NCI-H446 (cell line): ENCODE data around the gene IL36RN.

ENCODE experiments used
- DNase-seq, 2 experiments: peaks; one replicate each; lab custom pipeline; 2025; lab: John Stamatoyannopoulos, UW

Gene IL36RN

DNA sequence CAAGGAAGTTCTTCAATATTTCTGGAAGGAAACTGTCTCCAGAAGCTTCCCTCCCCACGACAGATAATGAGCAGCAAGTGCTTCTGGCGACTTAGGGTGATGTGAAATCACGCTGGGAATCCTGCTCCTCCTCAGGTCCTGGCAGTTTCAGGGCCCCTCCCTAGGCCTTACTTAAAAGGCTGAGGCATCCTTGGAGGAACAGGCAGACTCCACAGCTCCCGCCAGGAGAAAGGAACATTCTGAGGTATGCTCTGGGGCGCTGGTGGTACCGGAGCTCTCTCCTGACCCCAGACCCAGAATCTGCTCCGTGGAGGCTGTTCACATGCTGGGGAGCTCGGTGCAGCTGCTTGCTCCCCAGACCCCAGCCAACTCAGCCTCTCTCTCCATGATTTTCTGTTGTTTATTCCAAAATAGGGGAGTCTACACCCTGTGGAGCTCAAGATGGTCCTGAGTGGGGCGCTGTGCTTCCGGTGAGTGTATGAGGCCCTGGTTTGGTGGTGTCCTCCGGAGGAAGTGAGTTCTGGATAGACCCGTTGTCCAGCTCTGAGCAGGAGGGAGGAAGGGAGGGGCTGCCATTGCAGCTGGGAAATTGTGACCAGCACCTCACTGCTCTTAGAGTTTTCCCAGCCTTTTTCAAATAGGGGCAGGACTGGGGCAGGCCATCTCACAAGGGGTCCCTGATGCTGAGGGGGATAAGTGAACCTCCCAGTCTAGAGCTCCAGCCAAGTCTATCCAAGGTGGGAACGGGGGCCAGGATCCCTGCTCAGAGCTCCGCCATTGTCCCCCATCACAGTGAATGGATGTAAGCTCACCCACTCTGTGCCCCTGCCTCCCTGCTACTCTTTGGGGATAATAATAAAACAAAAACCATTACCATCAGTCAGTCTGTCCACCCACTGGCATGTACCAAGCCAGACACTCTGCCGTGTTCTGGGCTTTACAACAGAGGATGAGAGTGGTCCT, at the start of gene IL36RN:
Gene IL36RN, plus strand, starts transcription at position 201 of the 963 bp plus-strand sequence. Its CDS starts 241 bp downstream, at position 442.
- DNase-seq, result no peak

DNA sequence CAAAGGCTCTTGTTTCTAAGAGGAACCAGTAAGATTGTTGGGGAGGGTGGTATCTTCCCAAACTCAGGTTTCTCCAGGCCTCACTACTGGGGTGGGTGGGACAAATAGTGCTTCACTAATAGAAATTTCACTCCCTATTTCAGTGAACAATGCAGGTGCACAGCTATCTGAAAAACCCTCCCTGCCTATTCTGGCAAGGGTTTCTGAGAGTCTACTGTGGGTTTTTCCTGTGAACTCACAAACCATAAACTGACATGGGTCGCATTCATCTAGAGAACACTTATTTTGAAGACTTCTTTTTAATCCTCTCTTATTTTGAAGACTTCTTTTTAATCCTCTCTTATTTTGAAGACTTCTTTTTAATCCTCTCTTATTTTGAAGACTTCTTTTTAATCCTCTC, 49.4 kb upstream of the IL36RN start:
- DNase-seq, result no peak

DNA sequence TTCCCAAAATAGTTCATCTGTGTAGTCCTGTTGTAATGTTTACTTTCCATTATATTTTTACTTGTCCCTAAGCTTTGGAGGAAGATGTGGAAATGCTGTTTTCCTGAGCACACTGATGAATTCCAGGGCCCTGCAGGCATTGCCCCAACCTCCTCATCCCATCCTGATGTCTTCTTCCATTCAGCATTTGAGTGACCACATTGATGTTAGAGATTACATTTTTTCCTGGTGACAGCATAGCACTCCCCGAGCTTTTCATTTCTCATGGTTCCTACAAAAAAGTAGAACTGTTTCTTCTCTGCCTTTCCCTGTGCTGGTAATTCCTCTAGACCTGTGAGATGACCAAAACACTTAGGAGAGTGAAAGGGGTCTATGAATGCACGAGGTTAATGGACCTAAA, 48.9 kb upstream of the IL36RN start:
- DNase-seq, result no peak

DNA sequence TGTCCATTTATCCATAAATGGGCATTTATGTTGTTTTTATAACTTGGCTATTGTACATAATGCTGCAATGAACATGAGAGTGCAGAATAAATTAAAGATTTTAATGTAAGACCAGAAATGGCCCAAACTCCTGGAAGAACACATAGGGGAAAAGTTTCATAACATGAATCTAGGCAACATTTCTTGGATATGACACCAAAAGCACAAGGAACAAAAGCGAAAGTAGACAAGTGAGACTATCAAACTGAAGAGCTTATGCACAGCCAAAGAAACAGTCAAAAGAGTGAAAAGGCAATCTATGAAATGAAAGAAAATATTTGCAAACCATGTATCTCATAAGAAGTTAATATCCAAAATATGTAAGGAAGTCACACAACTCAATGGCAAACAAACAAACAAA, 47.9 kb upstream of the IL36RN start:
- no peak for DNase-seq

DNA sequence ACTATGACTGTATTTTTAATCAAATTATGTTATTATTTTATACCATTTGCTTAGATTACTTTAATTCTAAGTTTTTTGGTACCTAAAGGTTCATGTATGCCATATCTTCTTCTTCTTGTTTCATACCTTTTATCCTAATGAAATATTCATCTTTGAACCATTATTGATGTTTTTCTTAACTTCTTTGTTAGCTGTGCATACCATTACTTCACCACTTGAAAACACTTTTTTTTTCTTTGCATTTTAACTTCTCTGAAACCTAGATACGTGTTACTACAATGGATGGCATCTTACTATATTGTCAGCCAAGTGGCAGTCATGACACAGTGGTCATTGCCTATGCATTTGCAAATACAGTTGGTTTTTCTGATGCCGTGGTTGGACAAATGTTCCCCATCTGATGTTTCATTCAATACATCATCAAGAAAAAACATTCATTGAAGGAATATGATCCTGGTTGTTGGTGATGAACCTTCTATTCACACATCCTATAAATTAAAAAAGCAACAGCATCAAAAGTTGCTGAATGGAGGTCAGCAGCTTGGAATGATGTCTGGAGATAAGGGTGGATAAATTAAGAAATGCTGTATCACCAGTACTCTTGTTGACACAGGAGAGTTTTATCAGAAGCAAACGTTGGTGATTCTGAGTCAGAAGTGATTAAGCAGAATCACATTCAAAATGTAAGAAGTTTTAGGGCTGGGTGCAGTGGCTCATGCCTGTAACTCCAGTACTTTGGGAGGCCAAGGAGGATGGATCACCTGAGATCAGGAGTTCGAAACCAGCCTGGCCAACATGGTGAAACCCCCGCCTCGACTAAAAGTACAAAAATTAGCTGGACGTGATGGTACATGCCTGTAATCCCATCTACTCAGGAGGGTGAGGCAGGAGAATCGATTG, 46.3 kb upstream of the IL36RN start:
- no peak for DNase-seq

DNA sequence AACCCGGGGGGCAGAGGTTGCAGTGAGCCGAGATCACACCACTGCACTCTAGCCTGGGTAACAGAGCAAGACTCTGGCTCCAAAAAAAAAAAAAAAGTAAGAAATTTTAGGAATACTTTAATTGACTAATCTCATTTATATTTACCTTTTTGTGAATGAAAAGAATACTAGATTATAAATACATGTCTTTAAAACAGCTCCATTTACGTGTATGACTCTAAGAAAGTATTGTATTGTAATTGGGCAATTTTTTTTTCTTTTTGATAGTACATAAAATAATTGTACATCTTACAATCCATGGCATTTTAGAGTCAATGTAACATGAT, 45.7 kb upstream of the IL36RN start:
- no peak for DNase-seq

DNA sequence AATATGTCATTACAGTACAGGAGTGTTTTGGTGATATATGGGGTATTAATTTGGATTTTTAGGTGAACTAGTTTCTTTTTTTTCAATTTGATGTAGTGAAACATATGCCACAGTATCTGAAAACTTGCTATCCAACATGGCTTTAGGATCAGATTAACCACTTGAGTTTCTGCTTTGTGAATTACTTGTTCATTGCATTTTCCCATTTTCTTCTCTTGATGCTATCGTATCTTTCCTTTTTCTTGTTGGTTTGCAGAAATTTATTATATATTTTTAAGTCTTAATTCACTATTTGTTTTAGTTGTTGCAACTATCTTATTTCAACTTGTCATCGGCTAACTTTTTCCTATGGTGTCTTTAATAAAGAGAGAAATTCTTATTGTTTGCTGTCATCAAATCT, 44.9 kb upstream of the IL36RN start:
- DNase-seq, result no peak

DNA sequence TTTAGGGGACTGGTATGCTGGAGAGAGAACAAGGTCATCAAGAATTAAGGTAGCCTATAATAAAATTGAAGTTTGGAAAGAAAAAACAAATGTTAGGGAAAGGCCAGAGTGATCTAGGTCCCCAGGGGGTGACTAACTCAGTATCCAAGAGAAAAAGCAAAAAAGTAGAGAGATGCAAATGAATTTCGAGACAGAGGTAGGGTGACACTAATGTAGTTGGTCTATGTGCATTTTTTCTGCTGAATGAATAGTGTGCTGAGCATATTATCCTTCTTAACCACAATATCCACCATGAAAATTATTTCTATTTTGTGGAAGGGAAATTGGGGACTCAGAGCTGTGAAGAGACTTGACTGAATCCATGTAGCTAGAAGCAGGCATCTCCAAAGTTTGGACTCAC, 44.0 kb upstream of the IL36RN start:
- no peak for DNase-seq

DNA sequence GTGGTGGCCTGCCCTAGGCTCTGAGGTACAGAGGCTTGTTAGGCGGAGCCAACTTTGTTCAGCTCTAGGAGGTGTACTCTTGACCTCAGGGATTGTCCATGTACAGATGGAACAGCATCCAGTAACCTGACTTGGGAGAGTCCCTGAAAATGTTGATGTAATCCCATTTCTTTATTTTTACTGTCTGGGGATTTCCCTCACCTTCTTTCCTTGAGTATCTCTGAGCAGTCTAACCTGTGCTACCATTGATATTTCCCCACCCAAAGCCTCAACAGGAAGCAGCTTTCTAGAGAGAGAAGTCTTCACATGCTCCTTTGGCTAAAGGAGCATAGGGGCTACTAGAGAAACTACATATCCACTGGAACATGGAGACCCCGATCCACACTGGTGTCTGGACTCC, 43.3 kb upstream of the IL36RN start:
- no peak for DNase-seq

DNA sequence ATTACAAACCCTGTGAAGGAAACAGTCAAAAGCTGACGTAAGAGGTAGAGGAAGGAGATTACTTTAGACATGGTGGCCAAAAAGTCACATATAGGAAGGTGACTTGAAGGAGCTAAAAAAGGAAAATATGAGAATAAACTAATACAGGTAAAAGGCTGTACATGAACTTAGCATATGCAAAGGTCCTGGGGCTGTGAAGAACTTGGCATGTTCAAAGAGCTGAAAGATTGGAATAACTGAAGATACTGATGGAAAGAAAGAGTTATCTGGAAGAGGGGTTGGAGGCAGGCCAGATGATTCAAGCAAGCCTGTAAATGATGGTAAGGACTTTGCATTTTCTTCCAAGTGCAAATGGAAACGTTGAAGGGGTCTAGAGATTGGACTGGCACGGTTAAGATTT, 40.5 kb upstream of the IL36RN start:
- DNase-seq, result no peak

DNA sequence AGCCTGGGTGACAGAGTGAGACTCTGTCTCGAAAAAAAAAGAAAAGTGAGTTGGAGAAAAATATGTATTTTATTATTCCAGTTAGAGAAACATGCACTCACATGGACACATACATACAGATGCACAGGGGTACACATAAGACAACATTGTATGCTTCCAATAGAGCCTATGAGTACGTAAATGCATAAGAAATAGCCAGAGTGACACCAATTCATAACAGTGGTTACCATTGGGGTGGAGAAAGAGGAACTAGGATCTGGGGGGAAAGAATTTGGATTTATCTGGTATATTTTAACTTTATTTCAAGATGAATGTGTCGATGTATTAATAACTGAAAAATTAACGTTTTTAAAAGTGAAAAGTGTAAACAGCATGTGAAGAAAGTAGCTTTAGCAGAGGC, 37.7 kb upstream of the IL36RN start:
- DNase-seq, result no peak

DNA sequence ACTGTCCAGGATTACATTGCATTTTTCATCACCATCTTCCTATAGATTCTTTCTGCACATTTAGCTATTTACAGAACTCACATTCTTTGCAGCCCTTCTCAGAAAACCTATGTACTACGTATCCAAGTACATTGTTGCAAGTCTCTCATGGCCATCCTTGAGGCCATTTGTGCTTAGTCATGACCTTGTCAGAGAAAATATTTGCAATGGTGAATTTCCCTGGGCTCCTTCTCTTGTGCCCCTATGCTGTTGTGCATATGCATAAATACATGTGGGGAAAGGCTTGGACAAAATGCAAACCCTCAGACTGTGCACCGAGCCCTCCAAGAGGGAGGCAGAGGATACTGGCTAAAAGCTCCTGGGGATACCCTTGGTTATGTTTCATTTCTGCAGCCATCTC, 34.2 kb upstream of the IL36RN start:
- DNase-seq, result no peak

DNA sequence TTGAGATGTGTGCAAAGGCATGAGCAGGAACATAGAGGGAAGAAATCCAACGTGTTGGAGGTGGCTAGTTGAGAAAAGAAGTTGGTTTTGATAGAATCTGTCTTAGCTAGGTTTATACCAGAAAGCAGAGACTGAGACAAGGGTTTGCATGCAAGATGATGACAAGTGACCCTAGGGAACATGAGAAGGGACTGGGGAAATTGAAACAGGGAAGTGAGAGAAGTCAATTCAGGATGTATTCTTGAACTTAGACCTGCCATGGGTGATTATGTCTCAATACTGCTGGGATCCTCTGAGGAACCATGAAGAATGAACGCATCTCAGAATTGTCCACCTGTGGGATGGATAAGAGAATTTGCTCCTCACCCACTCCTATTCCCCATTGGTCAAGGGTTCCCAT, 33.3 kb upstream of the IL36RN start:
- DNase-seq, result no peak

DNA sequence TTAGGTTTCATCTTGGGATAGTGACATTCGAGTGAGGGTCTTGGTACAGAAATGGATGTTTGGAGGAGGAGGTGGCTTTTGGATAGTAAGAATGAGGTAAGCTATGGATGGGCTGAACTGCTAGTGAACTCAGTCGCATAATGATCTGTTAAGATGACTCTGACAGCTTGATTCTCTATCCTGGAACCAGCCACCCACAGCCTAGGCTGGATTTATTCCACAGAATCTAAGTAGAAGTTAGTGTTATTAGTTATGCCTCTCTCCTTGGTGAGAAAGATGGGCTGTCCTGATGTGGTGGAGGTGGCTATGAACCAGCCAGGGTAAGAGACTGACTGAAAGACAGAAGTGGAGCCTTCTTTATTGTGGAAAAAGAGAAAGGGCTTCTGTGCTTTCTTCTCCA, 31.3 kb upstream of the IL36RN start:
- no peak for DNase-seq

DNA sequence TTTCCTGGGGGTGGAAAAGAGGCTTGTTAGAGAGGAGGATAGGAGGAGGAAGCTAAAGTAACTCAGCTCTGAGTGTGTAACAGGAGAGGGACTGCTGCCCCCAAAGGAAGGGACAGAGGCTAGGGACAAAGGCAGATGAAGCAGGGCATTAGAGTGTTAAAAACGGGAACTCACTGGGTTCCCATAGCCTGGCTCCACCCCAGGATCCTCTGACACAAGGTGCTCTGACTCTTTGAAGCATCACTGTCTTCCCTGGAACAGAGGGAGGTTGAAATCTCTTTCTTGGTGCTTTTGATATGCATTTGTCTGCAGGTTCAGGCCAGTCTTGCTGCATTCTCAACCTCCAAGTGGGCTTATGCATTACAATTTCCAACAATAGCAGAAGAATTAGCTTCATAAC, 30.9 kb upstream of the IL36RN start:
- DNase-seq, result no peak

DNA sequence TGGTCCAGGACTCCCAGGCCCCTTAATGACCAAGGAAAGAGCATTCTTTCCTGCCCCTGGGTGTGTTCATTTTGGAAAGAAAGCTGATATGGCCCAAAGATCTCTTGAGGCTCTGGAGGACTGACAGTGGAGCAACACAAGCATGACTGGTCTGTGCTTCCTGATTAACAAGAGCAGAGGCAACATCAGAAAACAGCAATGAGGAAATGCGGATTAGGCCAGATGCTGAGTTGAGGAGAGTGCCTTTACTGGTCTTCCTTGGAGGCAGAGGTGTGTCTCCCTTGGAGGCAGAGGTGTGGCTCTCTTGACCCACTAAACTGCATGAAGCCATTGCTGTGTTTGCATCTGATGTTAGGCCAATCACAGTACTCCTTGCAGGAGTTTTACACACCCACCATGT, 26.3 kb upstream of the IL36RN start:
- DNase-seq, result no peak

DNA sequence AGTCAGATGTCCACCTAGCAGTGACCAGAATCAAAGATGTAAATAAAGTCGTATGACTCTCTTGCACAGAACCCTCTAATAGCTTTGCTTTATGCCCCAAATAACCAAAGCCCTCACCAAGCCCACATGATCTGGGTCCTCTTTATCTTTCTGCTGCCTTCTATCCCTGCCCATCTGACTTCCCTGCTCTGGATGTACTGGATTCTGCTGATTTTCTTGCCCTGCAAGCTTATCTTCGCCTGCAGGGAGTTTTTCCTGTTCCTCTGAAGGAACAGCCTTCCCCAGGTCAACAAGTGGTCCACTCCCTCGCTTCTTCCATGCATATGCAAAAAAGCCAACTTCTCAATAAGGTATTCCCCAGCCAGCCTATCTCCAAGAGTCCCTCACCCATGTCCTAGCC, 25.0 kb upstream of the IL36RN start:
- DNase-seq, result no peak

DNA sequence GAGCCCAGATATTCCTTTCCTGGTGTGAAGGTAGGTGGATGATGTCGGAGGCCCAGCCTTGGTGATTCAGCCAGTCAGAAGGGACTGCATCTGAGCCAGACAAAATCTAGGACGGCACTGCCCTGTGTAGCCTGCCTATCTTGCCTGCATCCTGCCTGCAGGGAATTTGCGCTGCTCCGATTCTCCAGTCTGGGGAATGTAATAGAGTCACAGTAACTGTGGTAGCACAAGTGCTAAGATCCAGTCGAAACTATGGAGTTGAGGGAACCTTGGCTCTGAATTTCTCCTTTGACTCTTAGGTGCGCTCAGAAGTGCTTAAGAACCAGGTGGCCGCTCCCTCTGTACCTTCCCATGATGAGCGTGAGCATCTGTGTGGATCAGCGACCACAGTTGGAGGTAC, 22.2 kb upstream of the IL36RN start:
- no peak for DNase-seq

DNA sequence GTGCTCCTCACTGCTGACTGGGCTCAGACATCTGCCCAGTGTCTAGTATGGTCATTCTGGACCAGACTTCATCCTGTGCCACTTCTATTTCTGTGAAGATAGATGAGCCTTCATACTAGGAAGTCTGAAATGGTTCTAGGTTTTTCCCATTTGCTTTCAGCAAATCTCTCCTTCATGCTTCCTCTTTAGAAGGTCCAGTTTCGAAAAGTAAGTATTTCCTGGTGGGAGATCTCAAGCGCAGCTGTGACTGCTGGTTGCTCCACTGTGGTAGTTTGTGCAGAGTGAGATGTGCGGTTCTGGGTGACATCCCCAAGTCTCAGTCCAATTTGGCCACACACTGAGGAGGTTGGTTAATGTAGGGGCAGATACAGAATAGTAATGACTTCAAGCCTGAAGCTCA, 20.7 kb upstream of the IL36RN start:
- no peak for DNase-seq

DNA sequence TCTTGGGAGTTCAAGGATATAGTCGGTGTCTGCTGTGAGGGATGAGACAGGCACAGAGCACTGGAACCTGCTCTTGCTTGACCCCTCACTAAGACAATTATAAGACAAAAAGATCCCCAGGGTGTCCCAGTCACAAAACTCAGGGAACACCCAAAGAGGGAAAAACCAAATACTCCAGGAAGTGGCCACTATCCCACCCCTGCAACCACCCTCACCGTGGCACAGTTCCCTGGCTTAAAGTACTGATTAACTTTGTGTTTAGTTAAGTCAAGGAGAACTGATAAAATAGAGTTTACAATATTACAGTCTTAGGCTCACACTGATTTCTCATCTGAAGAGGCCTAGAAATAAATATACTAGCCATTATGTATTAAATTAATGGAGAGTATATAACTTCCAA, 19.8 kb upstream of the IL36RN start:
- no peak for DNase-seq

DNA sequence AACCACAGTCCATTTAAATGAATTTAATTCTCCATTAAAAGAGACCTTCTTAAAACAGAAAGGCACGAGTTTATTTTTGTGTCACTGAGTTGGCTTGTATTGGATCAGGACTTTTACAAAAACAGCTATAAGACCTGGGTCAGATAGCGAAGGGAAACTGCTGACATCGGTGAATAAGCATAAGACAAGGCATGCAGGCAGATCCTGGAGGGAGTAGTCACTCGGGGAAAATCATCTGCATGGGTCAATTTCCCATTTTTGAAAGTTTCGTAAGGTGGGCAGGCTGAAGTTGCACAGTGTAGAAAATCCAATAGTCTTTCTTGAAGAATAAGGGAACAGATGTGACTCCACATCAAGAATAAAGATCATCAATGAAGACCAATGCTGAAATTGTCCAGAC, 19.3 kb upstream of the IL36RN start:
- DNase-seq, result no peak

DNA sequence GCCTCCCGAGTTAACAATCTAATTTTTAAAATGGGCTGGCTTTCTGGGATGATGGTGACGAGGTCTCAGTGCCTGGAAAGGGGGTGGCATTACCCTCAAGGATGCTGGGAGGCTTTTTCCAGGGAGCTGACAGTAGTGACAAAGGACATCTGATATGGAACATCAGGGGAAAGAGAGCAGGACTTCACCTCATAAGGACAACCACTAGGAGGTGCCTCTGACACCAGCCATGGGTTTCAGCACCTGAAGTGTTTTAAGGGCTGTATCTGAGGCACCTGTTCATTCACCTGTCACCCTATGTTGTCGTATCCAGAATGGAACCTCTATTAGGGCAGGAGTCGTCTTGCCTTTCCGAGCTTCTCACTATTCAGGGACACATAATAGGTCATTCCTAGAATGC, 17.1 kb upstream of the IL36RN start:
- no peak for DNase-seq

DNA sequence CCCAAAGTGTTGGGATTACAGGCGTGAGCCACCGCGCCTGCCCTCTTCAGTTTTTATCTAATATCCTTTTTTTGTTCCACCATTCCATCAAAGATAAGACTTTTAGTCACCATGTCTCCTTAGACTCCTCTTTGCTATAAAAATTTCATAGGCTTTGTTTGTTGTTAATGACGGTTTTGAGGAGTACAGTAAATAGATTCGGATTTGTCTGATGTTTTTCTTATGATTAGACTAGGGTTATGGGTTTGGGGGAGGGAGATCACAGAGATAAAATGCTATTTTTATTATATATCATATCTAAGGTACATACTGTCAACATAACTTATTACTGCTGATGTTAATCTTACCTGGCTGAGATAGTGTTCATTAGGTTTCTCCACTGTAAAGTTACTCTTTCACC, 12.5 kb upstream of the IL36RN start:
- no peak for DNase-seq
